Middle frontal gyrus (tissue), 1 donor: ENCODE data around the gene PGLYRP4.

ENCODE experiments used
- DNase-seq: peaks from one replicate; pipeline ENCODE4 v3.0.0-alpha.2; 2015; ENCODE audit warnings: low spot score; ENCODE audit errors: extremely low spot score

The PGLYRP4 gene

GRCh38 chr1:153375511-153375910 is 26.9 kb upstream of the PGLYRP4 start, which contains the start of gene S100A12:
TSS of gene S100A12 (minus strand) at chr1:153375621. CDS start at chr1:153374592, 1,029 bp downstream.
- DNase-seq, result no peak

GRCh38 chr1:153374071-153374470 is 25.4 kb upstream of the PGLYRP4 start:
- DNase-seq, result no peak

- no peak for DNase-seq
Observed at GRCh38 chr1:153372571-153372970, 23.9 kb upstream of the PGLYRP4 start.

GRCh38 chr1:153371231-153371630 is 22.6 kb upstream of the PGLYRP4 start:
- no peak for DNase-seq

GRCh38 chr1:153370146-153370545 is 21.5 kb upstream of the PGLYRP4 start:
- no peak for DNase-seq

- no peak for DNase-seq
Observed at GRCh38 chr1:153368495-153368894, 19.9 kb upstream of the PGLYRP4 start.

- DNase-seq, result no peak
Observed at GRCh38 chr1:153367090-153367489, 18.4 kb upstream of the PGLYRP4 start.

GRCh38 chr1:153366261-153366660 is 17.6 kb upstream of the PGLYRP4 start:
- no peak for DNase-seq

- DNase-seq, result no peak
Observed at GRCh38 chr1:153365696-153366095, 17.1 kb upstream of the PGLYRP4 start.

- no peak for DNase-seq
Observed at GRCh38 chr1:153364766-153365666, 16.4 kb upstream of the PGLYRP4 start.

- no peak for DNase-seq
Observed at GRCh38 chr1:153364156-153364555, 15.5 kb upstream of the PGLYRP4 start.

- DNase-seq, result no peak
Observed at GRCh38 chr1:153363641-153364040, 15.0 kb upstream of the PGLYRP4 start.

- no peak for DNase-seq
Observed at GRCh38 chr1:153362187-153362775, 13.6 kb upstream of the PGLYRP4 start.

GRCh38 chr1:153361480-153362109 is 13.0 kb upstream of the PGLYRP4 start:
- DNase-seq, result no peak

- no peak for DNase-seq
Observed at GRCh38 chr1:153360592-153361479, 12.2 kb upstream of the PGLYRP4 start.

- DNase-seq, result no peak
Observed at GRCh38 chr1:153360190-153360589, 11.5 kb upstream of the PGLYRP4 start.

- no peak for DNase-seq
Observed at GRCh38 chr1:153359241-153359640, 10.6 kb upstream of the PGLYRP4 start.

GRCh38 chr1:153358691-153358975 is 10.0 kb upstream of the PGLYRP4 start:
- no peak for DNase-seq

GRCh38 chr1:153357853-153358690 is 9.4 kb upstream of the PGLYRP4 start, which contains the start of gene S100A9:
TSS of gene S100A9 (plus strand) at chr1:153357854. CDS start at chr1:153358284, 430 bp downstream.
- no peak for DNase-seq

- DNase-seq, result no peak
Observed at GRCh38 chr1:153357076-153357852, 8.6 kb upstream of the PGLYRP4 start.
